RPMI8226 (cell line): Measurements from ENCODE around the gene ARL6IP4.

ENCODE experiments used
- DNase-seq: peaks from one replicate; pipeline ENCODE4 v3.0.0-alpha.2; 2015

The ARL6IP4 gene

DNA sequence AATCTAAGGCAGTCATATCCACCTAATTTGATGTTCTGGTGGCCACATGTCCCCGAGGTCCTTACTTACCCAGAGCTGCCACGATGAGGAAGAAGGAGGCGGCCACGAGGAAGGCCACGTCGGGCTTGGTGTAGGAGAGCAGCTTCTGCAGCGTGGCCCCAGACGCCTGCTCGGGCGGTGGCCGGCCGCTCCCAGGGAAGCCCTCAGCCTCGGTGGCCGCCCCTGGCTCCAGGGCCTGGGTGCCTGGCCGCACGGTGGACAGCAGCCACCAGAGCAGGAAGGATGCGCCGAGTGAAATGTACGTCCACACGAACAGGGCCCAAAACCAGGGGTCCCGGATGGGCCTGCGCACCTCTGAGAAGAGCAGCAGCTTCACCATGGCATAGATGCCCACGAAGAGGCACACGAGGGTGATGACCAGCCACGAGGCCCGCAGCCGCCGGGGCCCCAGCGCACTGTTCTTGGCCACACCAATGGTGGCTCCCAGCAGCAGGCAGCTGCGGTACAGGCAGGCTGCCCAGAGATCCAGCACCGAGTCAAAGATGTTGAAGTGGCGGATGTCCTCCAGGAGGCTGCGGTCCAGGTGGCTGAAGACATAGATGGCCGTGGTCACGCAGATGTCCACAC is 20.8 kb upstream of the ARL6IP4 start:
- DNase-seq = no peak

DNA sequence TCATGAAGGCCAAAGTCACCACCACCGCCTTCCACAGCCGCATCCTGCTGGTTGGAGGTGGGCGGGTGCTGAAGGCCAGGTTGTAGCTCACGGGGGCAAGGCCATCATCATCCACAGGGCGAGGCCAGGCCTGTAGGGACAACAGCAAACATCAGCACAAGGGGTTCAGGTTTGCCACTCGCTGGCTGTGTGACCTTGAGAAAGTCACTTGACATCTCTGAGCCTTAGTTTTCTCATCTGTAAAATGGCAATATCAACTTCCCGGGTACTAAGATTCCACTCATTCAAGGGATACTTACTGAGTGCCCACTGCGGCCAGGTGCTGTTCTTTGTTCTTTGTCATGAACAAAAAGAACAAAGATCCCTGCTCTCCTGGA is 20.3 kb upstream of the ARL6IP4 start:
- DNase-seq = no peak

DNA sequence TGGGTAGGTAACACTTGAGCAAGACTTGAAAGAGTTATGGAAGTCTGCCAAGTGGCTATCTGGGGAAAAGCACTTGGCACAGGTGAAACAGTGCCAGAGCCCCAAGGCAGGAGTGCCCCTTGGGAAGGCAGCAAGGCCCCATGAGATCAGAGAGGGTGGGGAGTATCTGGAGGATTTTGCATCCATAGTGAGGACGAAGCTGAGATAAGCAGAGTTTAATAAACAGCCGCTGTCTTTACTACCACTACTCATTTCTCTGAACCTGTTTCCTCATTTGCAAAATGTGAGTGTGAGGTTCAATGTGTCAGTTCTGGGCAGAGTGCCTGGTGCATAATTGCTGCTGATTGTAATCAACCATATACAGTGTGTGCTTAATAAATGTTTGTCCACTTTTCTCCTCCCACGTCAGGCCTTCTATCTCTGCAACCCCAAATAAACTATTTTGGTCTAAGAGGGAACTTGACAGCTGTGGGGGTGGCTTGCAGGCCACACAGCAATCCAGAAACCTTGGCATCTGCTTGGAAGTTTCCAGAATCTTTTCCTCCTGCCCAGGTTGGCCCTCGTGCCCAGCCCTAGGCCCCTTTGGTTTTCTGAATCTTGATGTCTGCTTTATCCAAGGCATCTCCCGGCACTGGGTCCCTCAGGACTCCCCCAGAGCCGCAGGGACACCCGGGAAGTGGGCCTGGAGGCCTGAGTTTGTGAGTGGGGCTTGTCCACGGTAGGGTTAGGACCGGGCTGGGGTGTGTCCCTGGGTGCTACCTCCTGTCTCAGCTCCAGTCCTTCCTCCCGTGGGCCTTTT is 18.8 kb upstream of the ARL6IP4 start:
- DNase-seq = no peak

DNA sequence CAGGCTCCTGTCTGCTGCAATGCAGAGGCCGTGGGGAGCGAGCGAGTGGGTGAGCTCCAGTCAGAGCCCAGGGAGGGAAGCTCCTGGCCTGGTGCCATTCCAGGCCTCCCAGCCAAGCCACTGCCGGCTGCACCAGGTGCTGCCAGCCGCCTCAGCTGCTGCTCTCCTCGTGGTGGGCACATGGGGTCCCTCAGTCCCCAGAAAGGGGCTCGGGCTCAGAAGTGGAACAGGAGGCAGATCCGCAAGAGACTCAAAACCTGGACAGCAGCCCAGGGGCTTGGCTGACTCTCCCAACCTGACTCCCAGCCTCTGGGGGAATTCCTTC is 16.6 kb upstream of the ARL6IP4 start:
- DNase-seq = no peak

DNA sequence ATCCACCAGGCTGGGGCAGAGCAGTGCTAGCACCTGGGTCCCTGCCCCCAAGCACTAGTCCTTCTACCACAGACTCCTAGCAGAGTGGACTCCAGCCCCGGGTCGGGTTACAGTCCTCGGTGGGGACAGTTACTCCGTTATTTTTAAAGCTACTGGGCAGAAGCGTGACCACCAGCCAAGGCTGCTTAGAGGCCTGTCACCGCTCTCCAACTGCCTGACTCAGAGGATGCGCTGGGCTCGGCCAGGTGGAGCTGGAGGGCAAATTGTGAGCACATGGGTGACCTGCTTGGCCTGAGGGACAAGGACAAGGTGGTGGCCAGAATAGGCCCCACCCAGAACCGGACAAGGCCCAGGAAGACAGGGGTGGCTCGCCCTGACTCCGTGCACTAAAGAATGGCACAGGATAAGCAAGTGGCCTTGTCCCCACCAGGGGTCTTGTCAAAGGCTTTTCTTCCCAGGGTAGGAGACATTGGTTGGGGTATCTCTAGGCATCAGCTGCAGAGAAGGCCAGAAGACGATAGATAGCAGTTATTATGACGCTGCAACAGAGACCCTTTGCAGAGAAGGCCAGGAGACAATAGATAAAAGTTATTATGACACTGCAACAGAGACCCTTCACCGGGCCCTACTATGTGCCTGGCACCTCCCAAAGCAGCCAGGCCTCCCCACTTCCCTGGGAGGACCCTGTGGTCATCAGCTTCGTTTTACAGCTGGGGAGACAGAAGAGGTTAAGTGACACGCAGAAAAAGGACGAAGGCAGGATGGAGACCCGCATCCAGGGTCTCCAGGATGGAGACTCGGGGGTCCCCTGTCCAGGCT is 15.8 kb upstream of the ARL6IP4 start:
- DNase-seq = no peak

DNA sequence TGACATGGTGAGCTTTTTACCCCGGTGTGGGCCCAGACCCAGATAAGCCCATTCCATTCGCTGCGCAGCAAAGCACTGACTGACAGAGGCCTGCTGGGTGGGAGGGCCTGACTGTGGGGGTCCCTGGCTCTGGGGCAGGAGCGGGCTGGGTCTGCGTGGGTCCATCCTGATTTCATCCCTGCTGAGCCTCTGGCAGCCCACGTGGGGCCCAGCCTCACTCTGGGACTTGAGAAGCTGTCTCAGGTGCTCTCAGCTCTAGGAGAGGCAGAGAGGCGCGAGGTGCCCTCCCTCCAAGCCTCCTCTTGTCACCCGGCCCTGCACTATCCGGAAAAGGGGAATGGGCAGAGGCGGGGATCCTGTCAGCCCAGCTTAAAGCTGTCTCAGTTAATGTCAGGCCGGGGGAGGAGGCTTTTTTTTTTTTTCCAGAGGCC is 15.1 kb upstream of the ARL6IP4 start:
- no peak for DNase-seq

DNA sequence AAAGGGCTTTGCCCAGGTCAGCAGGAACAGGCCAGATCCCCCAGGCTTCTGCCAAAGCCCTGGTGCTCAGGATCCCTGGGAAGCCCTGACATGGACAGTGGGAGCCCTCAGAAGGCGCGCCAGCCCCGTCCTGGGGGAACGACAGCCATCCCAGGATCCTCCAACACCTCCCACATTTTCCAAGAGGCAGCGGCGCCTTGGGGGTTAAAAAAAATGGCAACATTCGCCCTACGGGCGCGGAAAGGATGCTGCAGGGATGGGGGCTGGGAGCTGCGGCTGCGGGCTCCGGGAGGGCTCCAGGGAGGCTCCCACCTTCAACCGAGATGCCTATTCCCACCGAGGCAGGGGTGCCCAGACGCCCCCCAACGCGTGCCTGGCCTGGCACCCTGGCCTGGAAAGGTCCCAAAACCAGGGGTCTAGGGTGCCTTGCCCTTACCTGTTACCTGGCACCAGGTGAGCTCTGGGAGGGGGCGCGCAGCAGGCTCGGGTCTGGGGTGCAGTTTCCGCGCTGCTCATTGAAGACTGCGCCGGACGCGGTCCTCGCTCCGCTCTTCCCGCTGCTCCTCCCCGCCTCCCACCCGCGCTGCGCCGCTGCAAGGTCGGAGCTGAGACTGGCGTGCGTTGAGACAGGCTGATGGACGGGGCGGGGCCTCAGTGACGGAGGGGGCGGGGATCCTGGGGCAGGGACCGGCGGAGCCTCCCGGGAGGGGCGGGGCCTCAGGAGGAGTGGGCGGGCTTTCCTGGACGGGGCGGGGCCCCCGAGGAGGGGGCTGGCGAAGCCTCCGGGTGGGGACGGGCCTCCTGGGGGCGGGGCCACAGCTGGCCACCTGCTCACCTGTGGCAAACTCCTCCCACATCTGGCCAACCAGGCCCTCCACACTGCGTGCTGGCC is 14.4 kb upstream of the ARL6IP4 start, which contains the start of gene ABCB9:
Gene ABCB9, minus strand, starts transcription at position 613 of the 892 bp plus-strand sequence. CDS start 6,228 bp downstream, outside the sequence.
- peak; percentile 97 for DNase-seq

DNA sequence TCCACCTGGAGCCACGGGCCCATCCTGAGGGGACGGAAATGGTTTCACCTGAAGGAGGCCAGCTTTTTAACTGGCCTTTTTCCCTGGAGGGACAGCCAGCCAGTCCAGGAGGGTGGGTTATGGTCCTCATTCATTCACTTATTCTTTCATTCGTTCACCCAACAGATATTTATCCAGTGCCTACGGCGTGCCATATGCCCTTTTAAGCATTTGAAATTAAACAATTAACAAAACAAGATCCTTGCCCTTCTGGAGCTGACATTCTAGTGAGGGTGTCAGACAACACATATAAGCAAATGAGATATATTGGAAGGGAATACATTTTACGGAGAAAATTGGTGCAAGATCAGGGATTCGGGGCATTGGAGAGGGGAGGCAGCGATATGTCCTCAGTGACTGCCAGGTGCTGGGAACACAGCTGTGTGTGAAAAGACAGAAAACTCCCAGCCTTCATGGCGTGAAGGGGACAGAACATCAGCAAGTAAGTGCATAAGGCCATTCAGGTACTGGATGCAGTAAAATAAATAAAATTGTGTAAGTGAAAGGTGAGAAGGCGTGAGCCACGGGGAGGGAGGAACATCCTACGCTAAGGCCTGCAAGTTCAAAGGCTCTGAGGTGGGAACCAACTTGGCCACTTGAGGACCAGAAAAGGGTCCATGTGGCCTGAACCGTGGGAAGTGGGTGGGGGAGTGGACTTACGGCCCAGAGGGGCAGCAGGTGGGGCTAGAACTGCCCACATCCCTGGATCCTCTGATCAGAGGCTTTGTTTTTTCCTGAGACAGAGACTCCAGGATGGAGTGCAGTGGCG is 13.5 kb upstream of the ARL6IP4 start:
- DNase-seq = no peak

DNA sequence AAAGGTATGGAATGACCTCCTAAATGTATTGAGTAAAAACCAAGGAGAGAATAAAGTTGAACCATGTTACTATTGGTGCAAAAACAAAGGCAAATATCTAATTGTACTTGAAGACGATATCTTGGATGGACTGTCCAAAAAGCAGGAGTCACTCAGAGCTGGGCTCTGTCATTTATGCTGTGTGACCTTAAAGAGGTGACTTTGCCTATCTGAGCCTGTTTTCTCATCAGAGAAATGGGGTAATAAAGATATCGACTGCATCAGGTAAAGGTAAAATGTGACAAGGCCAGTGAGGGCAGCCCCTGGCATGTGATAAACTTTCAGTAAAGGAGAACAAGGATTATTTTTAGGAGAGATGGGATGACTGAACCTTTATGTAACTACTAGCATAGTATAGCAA is 12.4 kb upstream of the ARL6IP4 start:
- DNase-seq = no peak

DNA sequence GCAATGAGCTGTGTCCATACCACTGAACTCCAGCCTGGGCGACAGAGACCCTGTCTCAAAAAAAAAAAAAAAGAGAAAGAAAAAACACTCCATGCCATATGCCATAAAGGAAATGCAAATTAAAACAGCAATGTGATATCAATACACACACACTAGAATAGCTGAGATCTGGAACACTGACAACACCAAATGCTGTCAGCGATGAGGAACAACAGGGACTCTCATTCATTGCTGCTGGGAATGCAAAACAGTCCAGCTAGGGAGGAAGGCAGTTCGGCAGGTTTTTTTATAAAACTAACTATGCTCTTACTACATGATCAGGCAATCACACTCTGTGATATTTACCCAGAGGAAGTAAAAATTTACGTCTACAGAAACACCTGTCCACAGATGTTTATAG is 10.8 kb upstream of the ARL6IP4 start:
- no peak for DNase-seq

DNA sequence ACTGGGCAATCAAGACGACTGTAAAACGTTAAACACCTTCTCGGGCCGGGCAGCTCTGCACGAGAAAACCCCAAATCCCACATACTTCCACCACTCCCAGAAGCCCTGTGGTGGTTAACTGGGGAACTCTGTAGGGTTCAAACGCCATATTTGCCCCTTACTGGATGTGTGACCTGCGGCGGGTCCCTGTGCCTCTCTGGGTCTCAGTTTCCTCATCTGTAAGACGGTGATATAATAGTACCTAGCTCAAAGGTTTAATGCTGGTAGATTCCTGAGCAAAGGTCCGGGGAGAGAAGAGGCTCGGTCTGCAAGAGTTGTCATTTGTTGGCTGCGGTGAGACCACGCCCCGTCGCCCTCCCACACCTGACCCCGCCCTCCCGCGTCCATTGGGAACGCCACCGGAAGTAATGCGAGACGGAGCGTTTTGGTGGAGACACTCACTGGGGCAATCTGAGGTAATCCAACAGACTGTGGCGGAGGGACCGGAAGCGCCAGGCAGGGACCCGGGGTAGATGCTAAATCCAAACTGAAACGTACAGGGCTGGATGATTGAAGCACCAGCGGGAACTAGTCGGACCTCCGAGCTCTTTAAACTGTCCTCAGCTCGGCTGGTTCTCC is 6.1 kb upstream of the ARL6IP4 start:
- peak; percentile 99 for DNase-seq

DNA sequence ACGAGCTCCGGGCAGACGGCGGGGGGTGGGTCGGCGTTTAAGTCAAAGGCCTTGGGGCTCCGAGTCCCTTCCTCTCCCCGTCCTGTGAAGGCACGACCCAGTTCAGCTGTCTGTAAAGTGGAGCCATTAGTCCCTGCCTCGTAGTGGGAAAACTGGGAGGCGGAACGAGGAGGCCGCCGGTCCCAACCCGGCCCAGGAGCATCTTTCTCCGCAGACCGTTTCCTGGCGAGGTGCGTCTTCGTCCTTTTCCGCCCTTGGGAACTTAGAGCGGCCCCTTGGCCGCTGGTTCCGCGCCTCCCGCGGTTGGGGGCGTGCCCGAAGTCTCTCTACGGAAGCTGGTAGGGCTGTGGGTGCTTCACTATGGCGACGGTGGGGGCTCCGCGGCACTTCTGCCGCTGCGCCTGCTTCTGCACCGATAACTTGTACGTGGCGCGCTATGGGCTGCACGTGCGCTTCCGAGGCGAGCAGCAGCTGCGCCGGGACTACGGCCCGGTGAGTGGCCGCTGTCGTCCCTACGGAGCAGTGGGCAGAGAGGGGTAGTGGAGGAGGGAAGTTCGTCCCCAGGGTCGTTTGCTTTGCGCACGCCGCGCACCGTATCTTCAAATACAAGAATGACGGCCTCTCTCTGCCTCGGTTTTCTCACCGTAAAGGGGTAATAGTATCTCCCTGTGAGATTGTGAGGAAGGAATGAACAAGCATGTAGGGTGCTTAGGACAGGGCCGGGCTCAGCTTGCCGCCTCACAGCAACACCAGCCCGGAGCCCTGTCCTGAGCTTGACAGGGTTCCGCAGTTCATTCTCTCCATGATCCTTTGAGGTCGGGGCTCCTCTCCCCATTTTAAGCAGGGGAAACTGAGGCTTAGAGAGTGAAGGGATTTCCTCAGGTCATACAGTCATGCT is 5.3 kb upstream of the ARL6IP4 start, which contains the start of gene OGFOD2:
Gene OGFOD2, plus strand, starts transcription at position 353 of the 898 bp plus-strand sequence. Its CDS starts 8 bp downstream, at position 361.
- DNase-seq = peak; percentile 96

DNA sequence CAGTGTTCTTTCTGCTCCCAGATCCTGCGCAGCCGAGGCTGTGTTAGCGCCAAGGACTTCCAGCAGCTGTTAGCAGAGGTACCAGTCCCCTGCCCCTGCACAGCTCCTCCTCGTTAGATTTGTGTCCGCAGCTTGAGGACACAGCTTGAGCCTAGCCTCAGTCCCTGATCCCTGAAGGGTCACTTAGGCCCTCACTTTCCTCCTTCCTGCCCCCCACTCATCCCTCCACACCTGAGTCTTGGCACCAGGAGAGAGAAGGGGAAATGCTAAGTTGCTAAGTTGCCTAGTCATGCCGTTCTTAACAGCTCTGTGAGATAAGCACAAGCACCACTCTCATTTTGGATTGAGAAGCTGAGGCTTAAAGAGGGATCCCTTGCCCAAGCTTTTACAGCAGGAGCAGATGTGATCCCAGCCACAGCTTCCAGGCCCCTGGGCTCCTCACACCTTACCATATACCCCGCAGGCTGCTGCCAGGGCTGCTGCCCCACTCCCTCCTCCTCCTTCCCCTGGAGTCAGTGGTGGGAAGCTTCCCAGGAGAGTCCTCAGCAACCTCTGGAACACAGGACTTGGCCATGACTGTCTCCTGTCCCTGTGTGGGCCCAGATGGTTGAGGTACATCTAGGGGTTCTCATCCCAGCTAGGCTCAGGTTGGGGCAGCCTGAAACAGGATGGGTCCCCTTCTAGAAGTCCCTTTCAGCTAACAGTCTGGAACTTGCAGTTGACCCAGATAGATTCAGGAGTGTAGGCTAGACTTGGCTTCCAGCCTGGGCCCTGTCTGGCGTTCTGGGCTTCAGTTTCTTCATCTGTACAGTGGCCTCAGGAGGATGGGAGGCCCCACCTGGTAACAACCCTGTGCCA is 4.5 kb upstream of the ARL6IP4 start:
- peak; percentile 33 for DNase-seq

DNA sequence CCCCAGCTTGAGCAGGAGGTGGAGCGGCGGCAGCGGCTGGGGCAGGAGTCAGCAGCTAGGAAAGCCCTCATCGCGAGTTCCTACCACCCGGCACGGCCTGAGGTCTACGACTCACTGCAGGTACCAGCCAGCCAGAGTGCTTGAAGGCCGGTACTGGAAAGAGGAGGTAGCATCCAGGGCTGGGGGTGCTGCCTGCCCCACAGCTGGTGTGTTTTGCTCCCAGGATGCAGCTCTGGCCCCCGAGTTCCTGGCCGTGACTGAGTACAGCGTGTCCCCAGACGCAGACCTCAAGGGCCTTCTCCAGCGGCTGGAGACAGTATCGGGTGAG is 3.9 kb upstream of the ARL6IP4 start:
- no peak for DNase-seq

DNA sequence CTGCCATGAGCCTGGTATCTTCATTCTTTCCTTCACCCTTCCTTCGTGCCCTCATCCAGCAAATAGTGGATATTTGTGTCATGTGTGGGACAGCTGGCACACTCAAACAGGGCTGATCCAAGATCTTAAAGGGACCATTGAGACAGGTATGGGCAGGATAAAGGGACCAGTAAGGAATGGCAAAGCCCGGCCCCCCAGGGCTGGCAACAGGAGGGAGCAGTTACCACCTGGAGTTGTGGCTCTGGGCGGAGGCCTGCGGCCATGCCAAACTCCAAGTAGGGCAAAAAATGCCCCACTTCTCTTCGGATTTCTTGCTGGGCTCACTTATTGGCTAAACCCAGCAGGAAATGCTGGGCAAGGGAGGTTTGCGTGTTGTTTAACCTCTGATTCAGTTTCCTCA is 3.3 kb upstream of the ARL6IP4 start:
- no peak for DNase-seq

DNA sequence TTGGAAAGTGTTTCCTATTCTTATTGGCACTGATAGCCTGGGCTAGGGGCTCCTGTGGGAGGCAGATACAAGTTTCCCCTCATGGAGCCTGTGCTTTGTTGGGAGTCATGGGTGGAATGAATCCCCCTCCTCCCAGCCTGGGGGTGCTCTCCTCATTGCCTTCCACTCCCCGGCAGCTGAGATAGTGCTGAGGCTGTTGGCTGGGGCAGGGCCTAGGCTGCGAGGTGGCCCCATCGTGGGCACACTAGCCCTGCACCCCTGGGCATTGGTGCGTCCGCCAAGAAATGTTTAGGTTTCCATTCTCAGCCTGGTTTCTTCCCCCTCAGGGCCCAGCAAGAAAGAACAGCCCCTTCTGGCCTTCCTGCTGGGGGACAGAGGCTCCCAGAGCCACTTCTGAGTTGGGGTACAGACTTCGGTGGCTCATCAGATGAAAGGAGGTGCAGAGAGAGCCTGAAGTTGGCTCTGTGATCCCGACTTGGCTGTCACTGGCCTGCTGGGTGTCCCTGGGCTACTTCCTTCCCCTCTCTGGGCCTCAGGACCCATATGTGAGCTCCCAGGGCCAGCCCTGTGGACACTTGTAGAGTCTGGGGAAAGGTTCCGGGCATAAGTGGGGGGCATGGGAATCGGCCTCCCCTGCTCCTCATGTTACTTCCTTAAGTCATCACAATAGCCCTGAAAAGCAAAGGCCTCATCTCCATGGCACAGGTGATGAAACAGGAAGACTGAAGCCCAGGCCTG is 2.7 kb upstream of the ARL6IP4 start:
- DNase-seq = no peak

DNA sequence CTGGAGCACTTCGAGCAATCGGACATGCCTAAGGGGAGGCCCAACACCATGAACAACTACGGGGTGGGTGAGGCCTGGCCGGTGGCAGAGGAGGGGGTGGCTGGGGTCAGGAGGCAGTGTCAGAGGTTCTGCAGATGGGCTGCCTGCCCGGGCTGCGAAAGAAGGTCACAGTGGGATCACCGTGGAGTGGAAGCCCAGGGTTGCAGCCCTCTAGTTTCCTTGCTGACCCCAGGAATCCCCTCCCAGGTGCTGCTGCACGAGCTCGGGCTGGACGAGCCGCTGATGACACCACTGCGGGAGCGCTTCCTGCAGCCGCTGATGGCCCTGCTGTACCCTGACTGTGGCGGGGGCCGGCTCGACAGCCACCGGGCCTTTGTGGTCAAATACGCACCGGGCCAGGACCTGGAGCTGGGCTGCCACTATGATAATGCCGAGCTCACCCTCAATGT is 1.9 kb upstream of the ARL6IP4 start:
- DNase-seq = no peak
